ENCODE measurements around the gene OR4S1. TPM values are rescaled to one million over a fixed set of nuclear protein-coding genes. Genes with fewer than 3 reads are reported as not detected.

OR4S1 gene, protein sequence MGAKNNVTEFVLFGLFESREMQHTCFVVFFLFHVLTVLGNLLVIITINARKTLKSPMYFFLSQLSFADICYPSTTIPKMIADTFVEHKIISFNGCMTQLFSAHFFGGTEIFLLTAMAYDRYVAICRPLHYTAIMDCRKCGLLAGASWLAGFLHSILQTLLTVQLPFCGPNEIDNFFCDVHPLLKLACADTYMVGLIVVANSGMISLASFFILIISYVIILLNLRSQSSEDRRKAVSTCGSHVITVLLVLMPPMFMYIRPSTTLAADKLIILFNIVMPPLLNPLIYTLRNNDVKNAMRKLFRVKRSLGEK
- not detected in 2 replicates for total RNA-seq

GRCh38 chr11:48305923-48306322 lies at the start of gene OR4S1:
Gene OR4S1, plus strand, starts transcription at chr11:48306223. Its CDS starts 0 bp downstream, at chr11:48306223.

DNA sequence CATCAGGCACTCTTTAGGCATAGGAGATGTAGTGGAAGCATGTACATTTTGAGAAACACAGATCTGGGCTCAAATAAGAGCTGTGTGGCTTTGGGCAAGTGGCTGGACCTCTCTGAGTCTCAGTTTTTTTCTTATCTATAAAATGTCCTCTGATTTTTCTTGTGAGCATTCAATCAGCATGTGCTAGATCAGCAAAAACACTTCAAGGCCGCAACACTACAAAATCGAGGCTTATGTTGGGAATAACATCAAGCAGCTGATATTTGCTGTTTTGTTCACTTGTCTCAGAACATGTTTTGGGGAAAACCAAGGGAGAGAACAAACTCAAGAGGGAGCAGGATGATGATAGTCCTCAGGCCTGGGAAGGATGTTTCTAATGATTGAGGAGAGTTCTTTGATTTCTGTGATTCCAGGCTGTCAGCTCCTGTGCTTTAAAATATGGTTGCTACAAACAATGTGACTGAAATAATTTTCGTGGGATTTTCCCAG lies 42.6 kb upstream of the OR4S1 start, which contains the start of gene OR4X1:
OR4X1 (plus strand) TSS at position 439 of the 489 bp plus-strand sequence; CDS start at position 439, 0 bp downstream.

DNA sequence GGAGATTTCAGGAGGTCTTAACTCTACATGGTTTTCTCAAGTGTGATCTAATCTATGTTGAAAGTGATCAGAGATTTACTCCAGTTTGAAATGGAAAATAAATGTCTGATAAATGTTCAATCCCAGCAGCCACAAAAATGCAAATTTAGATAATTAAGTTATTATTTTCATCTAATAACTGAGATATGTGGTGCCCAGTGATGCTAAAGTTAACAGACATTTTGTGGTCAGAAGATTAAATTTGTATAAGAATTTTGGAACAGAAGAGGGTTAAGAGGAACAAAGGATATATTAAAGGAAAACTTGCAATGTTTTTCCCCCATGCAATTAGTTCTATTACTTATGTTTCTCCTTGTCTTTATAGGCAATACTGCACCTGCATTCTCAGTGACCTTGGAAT lies 18.6 kb downstream of the OR4S1 start, which contains the start of gene OR4C3:
OR4C3 (plus strand) TSS at position 301 of the 400 bp plus-strand sequence. CDS start 102 bp downstream, outside the sequence.

Other genes with a start within 250 kb of the OR4S1 start
- gene OR4B1, start 89.4 kb upstream of the OR4S1 start, total RNA-seq, result not detected in 2 replicates
- gene OR4X2, start 61.1 kb upstream of the OR4S1 start, total RNA-seq, result not detected in 2 replicates
- not detected in 2 replicates for gene OR4X1, start 42.4 kb upstream of the OR4S1 start, total RNA-seq
- gene OR4C3, start 18.7 kb downstream of the OR4S1 start, total RNA-seq, result not detected in 2 replicates
- gene OR4C5, start 60.2 kb downstream of the OR4S1 start, total RNA-seq, result not detected in 2 replicates
- gene OR4A47, start 182.6 kb downstream of the OR4S1 start, total RNA-seq, result not detected in 2 replicates